Suppressor macrophage treated with lipopolysaccharide for 4 hours (primary cell): ENCODE data around the gene PTPRD.

Experiments used
- DNase-seq: peaks from one replicate; pipeline ENCODE4 v3.0.0-alpha.2; 2020

PTPRD gene

GRCh38 chr9:8799615-8800014 is 1813.2 kb downstream of the PTPRD start:
- no peak for DNase-seq

- no peak for DNase-seq
Observed at GRCh38 chr9:8799206-8799605, 1813.6 kb downstream of the PTPRD start.

DNA sequence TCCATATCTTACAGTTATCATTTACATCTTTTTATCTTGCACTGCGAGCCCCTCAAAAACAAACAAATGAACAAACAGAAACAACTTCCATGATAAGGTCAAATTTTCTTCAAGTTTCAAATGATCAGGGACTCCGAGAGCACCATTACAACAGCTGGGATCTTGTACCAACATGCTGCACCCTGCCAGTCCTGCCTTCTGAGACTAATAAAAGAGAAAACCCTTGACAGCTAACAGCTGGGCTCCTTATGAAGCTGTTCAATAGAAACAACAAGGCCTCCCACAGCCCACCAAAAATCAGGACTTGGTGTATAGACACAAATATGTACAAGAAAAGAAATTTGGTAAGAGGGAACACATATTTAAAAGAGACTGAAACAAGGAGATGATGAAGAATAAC is 1828.0 kb downstream of the PTPRD start:
- no peak for DNase-seq

DNA sequence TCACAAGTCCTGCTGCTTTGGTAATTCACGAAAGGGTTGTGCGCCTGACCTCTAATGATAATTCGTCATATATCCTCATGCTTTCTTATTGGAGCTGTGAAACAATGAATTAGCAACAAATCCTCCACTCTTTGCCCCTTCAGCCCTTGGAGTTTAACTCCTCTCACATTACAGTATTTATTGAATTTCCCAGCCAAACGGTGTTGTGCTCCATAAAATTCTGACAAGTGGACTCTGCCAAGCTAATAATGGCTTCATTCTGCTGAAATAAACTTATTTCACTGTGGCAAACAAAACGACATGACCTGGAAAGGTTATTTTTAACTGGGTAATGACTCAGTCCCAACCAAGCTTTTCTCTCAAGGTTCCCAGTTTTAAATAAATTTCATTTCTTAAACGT is 1828.9 kb downstream of the PTPRD start:
- DNase-seq: no peak

GRCh38 chr9:8782237-8782636 is 1830.6 kb downstream of the PTPRD start:
- no peak for DNase-seq

GRCh38 chr9:8781458-8781857 is 1831.3 kb downstream of the PTPRD start:
- DNase-seq: no peak

DNA sequence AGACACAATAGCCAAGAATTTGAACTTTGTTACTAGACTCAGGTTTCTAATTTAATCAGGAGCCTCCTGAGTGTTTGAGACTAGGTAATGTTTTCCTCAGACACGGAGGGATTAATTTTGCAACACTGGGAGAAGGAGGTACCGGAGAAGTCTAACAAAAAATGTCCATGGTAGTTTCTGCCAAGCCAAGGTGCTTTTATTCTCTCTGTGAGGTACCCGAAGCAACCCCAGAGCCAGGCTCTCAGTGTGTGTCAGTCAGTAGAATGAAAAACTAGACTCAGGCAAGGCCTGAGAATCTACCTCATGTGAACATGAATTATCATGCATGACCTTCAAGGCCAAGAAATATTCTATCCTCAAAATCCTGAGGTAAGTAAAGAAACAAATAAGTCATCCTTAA is 1832.4 kb downstream of the PTPRD start:
- DNase-seq: no peak

DNA sequence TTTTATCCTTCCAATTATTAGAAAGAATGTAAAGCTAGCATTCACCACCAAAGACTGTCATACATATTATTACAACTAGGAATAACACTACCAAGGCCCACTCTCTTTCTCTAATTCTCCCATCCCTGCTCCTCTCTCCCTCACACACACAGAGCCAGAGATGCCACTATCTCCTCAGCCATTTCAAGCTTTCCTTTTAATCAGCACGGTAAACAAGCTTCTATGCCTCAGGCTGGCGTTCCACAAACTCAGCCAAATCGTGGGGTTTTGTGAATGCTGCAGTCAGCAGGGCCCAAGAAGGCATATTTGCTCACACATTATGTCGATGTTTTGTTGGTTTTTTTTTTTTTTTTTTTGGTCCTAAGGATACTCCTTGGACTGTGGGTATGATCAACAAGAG is 1833.3 kb downstream of the PTPRD start:
- DNase-seq: no peak

DNA sequence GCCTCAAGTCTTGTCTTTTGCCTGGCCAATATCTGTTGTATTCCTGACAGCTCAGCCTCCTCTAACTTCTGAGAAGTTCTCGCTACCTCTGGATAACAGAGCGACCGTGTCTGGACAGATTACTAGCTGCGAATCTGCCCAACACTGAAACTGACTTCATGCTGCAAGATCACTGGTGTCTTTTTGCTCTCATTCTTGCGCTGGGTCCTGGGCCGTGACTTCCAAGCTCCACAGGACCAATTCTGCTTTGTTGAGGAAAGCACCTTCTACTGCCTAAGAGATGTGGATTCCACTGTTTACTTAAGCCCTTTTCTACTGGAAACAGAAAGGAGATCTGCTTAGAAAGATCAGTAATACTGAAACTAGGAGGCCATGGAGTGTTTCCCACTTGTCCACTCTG is 1834.4 kb downstream of the PTPRD start:
- DNase-seq: peak; percentile 12

- DNase-seq: no peak
Observed at GRCh38 chr9:8772302-8772701, 1840.5 kb downstream of the PTPRD start.

- DNase-seq: no peak
Observed at GRCh38 chr9:8769153-8769552, 1843.6 kb downstream of the PTPRD start.

- no peak for DNase-seq
Observed at GRCh38 chr9:8766096-8766495, 1846.7 kb downstream of the PTPRD start.

- no peak for DNase-seq
Observed at GRCh38 chr9:8764051-8764450, 1848.8 kb downstream of the PTPRD start.

DNA sequence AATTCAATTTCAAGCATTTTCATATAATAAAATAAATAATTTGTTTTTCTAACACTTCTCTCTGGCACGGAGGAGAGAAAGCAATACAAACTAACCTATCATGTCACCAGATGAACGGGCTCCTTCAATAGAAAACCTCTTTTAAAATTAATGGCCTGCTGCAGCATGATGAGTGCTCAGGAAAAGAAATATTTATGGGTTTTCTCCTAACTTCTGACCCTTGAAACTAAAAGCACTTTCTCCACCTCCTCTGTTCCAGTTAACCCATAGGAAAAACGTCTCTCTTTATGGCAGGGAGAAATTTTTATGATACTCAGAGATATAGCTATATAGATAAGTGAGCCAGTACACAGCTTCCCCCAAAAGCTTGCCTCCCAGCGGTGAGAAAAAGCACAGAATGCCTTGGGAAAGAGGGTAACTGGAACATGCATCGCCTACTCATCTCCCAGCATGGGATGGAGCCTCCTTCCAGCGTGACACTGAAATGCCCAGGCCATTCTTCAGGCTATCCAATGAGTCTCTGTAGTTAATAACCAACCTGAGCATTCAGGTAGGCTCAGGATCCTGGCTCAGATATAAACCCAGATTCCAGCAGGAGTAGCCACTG is 1850.2 kb downstream of the PTPRD start:
- no peak for DNase-seq

GRCh38 chr9:8760000-8760767 is 1852.6 kb downstream of the PTPRD start:
- peak; percentile 17 for DNase-seq

DNA sequence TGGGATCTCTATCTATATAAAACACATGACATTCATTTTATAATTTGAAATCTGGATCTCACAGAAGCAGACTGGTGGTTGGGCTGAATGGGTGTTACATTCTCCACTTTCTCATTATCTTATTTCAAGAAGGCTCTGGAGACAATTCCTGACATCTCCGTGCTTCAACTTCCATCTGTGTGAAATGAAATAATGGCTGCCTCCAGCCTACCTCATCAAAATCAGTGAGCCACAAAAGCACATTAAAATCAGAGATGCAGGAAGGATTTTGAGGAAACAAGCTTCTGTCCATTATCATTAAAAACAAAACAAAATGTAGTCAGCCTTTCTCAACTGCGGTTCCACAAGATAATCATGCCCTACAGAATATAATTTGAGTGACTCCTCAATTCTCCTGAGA is 1854.9 kb downstream of the PTPRD start:
- no peak for DNase-seq

DNA sequence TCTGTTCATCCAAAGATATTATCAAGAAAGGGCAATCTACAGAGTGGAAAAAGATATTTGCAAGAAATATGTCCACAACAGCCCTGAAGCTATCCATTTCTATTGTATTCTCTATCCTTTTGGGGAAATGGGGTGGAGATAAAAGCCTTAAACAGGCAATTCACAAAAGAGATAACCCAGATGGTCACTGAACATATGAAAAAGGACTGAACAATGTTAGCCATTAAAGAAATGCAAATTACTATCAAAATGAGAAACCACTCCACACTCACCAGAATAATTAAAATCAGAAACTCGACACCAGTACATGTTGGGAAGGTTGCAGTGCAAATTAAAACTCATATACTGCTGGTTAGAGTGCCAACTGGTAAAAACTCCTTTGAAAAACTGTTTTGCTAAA is 1858.1 kb downstream of the PTPRD start:
- DNase-seq: no peak

DNA sequence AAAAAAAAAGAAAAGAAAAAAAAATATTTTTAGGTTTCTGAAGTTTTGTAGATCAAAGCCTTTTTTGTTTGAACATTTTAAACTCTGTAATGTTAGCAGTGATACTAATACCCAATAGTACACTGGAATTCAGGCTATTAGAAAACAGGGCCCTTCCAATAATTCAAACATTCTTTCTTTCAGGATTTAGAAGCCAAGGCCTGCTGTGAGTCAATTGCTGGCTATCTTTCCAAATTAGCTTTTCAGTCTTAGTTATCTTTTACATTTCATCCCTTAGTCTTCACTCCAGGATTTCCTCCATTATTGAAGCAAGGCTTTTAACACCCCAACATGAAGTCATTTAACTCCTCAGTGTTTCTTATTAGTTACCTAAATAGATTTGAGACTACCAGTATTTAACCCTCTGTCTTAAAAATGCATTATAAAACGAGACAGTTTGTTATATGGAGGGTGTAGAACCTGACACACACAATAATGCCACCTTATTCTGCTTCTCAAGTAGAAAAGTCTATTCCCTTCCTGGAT is 1861.3 kb downstream of the PTPRD start:
- no peak for DNase-seq

- DNase-seq: no peak
Observed at GRCh38 chr9:8750639-8751051, 1862.2 kb downstream of the PTPRD start.

DNA sequence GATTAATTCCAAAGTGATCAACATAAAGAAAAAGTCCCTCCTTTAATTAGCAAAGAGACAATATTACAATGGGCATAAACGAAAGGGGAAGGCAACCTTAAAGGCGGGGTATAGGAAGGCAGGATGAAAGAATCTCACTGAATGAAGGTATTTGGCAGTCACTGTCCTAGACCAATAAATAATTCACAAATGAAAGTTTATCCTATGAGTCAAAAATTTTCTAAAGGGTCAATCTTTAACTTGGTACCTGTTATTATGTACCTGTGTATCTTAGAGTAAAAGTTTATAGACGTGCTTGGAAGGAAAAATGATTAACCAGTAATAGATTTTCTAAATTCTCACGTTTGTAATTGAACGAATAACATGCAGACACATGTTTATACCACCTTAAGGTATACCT is 1867.5 kb downstream of the PTPRD start:
- DNase-seq: no peak

GRCh38 chr9:8738945-8739344 is 1873.9 kb downstream of the PTPRD start:
- DNase-seq: no peak

GRCh38 chr9:8736805-8737204 is 1876.0 kb downstream of the PTPRD start:
- DNase-seq: no peak

- DNase-seq: no peak
Observed at GRCh38 chr9:8734760-8735159, 1878.0 kb downstream of the PTPRD start.

GRCh38 chr9:8733131-8733954 is 1879.5 kb downstream of the PTPRD start:
- DNase-seq: no peak
